Measurements from ENCODE around the gene ITGAE.

The ITGAE gene

GRCh38 chr17:3763777-3764170, 37.2 kb downstream of the ITGAE start:
- no peak for TF ChIP-seq CTCF (IDR thresholded peaks at IDR 0.05; ENCODE audit: low read depth, low read length)
- Histone ChIP-seq H3K9me3 (ENCODE audit: severe bottlenecking) (peaks cover 6% of the 10 kb centered on the region), H3K36me3 (no peaks in the 10 kb centered on the region), H3K27ac (no peak overlapping the region), H3K27me3 (ENCODE audit: insufficient read depth, low read depth, severe bottlenecking) (no peaks in the 10 kb centered on the region), H3K4me3 (ENCODE audit: low read depth, low read length) (no peak overlapping the region)
- no peak for DNase-seq

- no peak overlapping the region for H3K4me3 ChIP-seq (ENCODE audit: low read depth, low read length)
- H3K9me3 ChIP-seq (ENCODE audit: severe bottlenecking): peaks cover 6% of the 10 kb centered on the region
- H3K27me3 ChIP-seq (ENCODE audit: insufficient read depth, low read depth, severe bottlenecking): no peaks in the 10 kb centered on the region
- no peaks in the 10 kb centered on the region for H3K36me3 ChIP-seq
- DNase-seq: no peak
- H3K27ac ChIP-seq: no peak overlapping the region
- no peak for TF ChIP-seq CTCF (IDR thresholded peaks at IDR 0.05; ENCODE audit: low read depth, low read length)
These were observed 37.8 kb downstream of the ITGAE start for GRCh38 chr17:3762922-3763776.

GRCh38 chr17:3761918-3762380, 39.0 kb downstream of the ITGAE start:
- H3K27ac ChIP-seq: no peak overlapping the region
- no peak for DNase-seq
- H3K36me3 ChIP-seq: no peaks in the 10 kb centered on the region
- H3K4me3 ChIP-seq (ENCODE audit: low read depth, low read length): no peak overlapping the region
- H3K9me3 ChIP-seq (ENCODE audit: severe bottlenecking): peaks cover 6% of the 10 kb centered on the region
- TF ChIP-seq CTCF (IDR thresholded peaks at IDR 0.05; ENCODE audit: low read depth, low read length): no peak
- H3K27me3 ChIP-seq (ENCODE audit: insufficient read depth, low read depth, severe bottlenecking): no peaks in the 10 kb centered on the region

GRCh38 chr17:3761036-3761917, 39.7 kb downstream of the ITGAE start:
- no peak for TF ChIP-seq CTCF (IDR thresholded peaks at IDR 0.05; ENCODE audit: low read depth, low read length)
- H3K9me3 ChIP-seq (ENCODE audit: severe bottlenecking): peaks cover 6% of the 10 kb centered on the region
- H3K27me3 ChIP-seq (ENCODE audit: insufficient read depth, low read depth, severe bottlenecking): no peaks in the 10 kb centered on the region
- no peak overlapping the region for H3K27ac ChIP-seq
- H3K4me3 ChIP-seq (ENCODE audit: low read depth, low read length): no peak overlapping the region
- no peaks in the 10 kb centered on the region for H3K36me3 ChIP-seq
- no peak for DNase-seq

GRCh38 chr17:3759597-3760216, 41.3 kb downstream of the ITGAE start:
- H3K27ac ChIP-seq: no peak overlapping the region
- H3K4me3 ChIP-seq (ENCODE audit: low read depth, low read length): no peak overlapping the region
- no peaks in the 10 kb centered on the region for H3K27me3 ChIP-seq (ENCODE audit: insufficient read depth, low read depth, severe bottlenecking)
- no peaks in the 10 kb centered on the region for H3K36me3 ChIP-seq
- no peak for TF ChIP-seq CTCF (IDR thresholded peaks at IDR 0.05; ENCODE audit: low read depth, low read length)
- DNase-seq: no peak
- H3K9me3 ChIP-seq (ENCODE audit: severe bottlenecking): peaks cover 6% of the 10 kb centered on the region
